Pulmonary artery endothelial cell (primary cell): Measurements from ENCODE around the gene SPINK4. TPM values are rescaled to one million over a fixed set of nuclear protein-coding genes. Genes with fewer than 3 reads are reported as not detected.

ENCODE experiments used
- DNase-seq: peaks from one replicate; pipeline ENCODE4 v3.0.0-alpha.2; 2011; ENCODE audit warnings: low read depth, low spot score
- total RNA-seq: library from RNA; depleted of rRNA; stranded (reverse); fragments of >200 nt; gene quantifications from 2 replicates; pipeline ENCODE4 v1.2.3, GENCODE V29; 2014

The SPINK4 gene
- total RNA-seq, 1 donor from 2014 or later = not detected

DNA sequence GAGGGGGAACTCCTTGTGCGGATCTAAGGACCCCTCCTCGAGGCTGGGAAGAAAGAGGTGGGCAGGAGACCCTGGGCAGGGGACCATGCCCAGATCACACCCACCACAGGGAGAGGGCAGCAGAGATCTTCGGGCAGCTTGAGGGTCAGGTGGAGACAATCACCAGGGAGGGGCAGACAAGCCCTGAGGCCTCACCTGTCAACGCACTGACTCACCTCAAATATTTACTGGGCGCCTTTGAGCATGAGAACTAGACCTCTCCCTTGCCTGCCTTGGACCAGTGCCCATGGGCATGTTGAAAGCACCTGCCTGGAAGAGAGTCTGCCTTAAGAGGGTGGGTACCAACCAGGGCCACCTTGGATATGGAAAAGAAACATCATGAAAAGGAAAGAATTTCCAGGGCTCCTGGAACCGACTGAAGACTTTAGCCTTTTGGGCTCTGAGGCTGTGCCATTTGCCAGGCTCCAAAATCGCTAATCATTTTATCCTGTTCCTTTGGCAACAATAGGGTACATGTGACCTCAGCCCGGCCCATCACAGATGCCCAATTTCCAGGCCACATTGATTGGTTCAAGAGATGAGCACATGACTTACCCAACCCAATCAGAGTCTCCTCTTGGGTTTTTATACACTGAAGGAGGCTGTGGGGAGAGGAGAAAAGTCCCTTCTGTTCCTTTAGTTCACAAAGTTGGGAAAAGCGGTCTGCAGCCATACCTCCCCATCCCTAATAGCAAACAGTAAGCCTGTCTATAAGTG is 10.4 kb upstream of the SPINK4 start:
- no peak for DNase-seq

- no peak for DNase-seq
These were observed 9.0 kb upstream of the SPINK4 start for GRCh38 chr9:33230756-33231622.

DNA sequence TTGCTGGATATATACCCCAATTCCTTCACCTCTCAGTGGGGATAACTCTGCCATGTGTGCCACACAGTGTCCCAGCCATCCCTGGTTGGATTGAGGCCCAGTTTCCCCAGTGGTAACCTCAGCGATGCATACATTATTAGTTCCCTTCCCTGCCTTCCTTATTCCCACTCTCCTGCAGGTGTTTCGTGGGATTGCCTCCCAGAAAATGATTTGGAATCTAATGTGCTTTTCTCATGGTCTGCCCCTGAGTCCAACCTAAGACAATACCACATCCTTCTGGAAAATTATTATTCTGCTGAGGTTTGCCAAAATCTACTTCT is 8.4 kb upstream of the SPINK4 start:
- no peak for DNase-seq

DNA sequence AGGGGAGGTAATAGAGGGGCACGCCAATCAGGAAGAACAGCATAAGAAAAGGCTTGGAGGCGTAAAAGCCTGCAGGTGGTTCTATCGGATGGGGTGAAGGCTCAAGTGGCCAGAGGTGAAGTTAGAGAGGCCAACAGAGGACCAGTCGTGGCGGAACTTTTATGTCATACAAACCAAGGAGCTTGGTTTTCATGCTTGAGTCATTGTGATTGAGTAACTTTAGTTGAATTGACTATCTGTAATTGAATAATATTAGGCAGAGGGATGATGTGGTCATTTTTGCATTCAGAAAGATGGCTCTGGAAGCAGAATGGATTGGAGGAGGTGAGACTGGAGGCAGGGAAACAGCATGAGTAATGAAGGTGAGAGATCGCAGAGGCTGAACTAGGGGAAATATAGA is 7.2 kb upstream of the SPINK4 start:
- no peak for DNase-seq

DNA sequence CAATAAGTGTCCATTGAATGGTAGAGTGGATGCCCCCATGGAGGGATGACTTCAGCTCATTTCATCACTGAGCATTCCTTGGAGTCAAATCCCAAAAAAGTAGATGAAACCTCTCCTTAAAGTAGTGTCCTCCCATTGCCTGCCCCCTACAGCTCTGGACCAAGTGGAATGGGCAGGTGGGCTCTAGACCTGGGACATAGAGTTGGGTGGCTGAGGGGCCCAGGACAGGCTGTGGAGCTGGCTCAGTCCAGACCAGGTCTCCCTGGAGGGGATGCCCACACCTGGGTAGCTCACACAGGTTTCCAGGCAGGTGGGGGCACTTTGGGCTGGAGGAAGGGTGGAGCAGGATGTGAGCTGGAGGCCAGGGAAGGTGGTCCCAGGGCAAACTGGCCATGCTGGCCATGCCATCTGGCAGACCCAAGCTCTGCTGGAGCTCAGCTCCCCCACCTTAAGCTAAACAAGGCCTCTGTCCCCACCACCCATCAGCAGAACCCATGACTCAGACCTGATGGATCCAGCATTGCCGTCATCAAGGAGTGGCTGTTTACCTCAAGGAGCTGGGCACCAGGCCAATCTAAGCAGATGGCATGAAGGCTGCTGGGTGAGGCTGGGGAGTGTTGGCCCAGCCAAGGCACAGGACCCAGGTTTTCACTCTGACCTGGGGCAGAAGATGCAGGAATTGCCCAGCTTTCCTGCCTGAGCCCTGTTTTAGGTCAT is 6.2 kb upstream of the SPINK4 start:
- no peak for DNase-seq

- DNase-seq = no peak
These were observed 5.2 kb upstream of the SPINK4 start for GRCh38 chr9:33234511-33235467.

- DNase-seq = no peak
These were observed 3.4 kb upstream of the SPINK4 start for GRCh38 chr9:33236571-33236970.

GRCh38 chr9:33241298-33241697 is 1.3 kb downstream of the SPINK4 start:
- no peak for DNase-seq

GRCh38 chr9:33242609-33243134 is 2.7 kb downstream of the SPINK4 start:
- DNase-seq = no peak

DNA sequence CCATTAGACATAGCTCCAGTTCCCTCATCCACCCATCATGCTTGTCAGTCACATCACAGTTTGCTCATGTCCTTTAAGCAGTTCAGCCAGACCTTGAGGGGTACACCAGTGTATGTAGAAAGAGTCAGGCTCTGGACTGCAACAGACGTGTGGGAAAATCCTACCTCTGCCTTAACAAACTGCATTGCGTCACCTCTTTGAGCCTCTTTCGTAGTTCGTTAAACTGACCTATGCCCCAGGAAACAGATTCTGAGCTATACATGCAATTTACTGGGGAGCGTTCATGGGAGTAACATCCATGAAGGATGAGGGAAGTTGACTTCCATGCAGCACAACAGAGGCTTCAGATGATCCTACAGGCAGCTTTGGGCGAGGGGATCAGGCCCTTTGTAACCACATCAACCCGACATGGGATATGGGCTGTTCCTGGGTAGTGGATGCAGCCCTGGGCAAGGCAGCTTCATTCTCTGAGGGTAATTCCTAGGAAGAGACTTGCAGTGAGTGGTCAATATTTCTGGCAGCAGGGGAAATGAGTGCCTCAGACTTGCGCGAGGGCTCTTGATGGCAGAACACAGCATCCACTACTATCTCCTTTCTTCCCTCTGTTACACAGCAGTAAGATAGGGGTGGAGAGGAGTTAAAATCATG is 4.3 kb downstream of the SPINK4 start:
- DNase-seq = no peak

DNA sequence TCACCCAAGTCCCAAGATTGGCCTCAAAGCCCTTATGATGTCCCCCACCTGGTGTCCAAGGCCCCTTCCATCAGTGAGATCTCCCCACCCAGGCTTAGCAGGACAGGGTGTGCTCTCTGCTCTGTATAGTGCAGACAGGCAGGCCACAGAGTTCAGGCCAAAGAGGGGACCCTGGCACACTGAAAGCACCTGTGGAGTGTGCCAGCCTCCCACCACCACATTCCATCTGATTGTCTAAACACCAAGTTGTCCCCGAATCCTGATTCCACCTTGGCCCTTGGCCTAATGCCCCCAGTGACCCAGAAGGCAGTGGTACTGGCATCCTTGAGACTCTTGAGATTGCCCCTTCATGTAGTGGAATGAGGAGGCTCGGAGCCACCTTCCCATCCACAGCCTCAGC is 5.4 kb downstream of the SPINK4 start:
- DNase-seq = no peak

GRCh38 chr9:33246269-33246860 is 6.4 kb downstream of the SPINK4 start:
- DNase-seq = no peak

DNA sequence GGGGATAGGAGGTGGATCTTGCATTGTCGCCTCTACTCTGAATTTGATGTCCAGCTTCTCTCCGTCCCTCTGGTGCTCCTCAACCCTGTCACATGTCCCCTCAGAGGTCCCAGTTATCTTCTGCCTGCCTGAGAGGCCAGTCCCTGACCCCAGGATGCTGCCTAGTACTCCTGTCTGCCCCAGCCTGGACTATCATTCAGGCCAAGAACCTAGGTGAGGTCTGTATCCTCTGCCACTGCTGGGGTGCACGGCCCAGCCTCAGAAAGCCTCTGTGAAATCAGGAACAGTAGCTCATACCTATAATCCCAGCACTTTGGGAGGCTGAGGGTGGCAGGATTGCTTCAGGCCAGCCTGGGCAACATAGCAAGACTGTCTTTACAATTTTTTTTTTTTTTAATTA is 8.6 kb downstream of the SPINK4 start:
- DNase-seq = no peak

DNA sequence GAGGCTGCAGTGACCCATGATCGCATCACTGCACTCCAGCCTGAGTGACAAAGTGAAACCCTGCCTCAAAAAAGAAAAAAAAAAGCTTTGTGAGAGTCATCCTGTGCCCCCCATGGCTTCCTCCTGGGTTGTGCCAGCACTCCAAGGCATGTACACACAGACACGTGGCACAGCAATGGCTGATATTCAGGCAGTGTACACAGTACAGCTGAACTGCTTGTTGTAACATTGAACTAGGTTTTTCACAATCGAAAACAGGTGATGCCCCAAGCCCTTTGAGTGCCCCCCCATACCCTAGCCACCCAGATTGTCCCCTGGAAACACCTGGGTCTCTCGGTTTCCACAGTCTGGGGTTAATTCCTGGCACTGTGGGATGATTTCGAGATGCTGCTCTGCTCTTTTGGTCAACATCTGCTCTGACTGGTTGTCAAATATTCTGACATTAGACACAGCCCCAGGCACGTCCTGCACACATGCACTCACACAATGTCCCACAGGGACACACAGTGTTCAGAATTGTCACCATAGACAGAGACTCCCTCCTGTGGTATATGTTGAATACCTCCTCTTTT is 9.2 kb downstream of the SPINK4 start:
- DNase-seq = no peak

GRCh38 chr9:33249983-33250382 is 10.0 kb downstream of the SPINK4 start:
- DNase-seq = no peak

DNA sequence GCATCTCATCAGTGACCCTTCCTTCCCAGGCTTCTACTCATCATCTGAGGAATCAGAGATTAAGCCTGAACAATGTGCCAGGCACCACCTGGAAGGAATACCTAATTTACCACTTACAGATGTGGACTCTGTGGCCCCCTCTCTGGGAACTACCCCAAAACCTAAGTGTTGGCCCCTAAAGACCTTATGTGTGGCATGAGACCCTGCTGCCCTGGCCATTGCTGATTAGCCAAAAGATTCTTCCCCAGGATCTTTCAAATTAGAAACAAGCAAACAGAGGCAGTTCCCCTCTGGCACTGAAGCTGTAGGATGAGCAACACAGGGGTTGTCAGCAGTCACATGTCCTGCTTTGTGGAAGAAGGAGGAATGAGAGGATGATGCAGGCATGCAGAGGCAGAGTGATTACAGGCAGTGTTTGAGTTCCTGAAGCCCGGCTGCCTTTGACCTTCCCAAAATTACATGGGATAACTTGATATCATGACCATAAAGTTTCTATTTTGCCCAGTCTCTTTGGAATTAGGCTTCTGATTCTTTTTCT is 10.6 kb downstream of the SPINK4 start:
- DNase-seq = no peak

DNA sequence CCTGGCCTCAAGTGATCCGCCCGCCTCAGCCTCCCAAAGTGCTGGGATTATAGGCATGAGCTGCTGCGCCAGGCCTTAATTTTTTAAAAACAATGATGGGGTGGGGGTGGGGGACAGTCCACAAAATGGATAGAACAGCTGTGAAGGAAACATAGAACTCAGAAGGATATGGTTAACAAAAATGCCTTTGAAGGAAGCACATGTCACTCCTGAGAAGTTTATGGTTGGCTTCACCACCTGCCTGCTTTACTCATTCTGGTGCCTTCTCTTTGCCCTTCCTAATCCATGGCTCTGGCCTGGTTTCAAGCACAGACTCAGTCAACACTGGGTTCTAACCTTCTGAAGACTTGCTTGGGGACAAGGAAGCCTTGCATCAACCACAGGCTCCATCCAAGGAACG is 14.2 kb downstream of the SPINK4 start:
- DNase-seq = no peak

DNA sequence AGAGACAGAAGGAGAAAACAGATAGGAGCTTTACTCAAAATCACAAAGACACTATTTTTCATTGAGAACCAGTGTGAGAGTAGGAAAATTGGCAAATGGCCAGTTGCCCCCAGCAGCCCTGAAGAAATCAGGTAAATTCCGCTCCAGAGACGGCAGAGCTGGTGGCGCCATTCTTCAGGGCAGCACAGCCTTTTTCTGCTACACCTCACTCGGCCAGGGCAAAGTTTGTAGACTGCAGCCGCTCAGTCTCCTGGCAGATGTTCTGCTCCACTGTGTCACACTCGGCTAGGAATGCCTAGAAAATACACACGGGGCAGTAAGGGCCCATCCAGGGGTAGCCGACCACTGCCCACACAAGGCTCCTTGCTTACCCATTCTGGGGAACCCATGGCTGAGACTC is 15.0 kb downstream of the SPINK4 start:
- DNase-seq = no peak

DNA sequence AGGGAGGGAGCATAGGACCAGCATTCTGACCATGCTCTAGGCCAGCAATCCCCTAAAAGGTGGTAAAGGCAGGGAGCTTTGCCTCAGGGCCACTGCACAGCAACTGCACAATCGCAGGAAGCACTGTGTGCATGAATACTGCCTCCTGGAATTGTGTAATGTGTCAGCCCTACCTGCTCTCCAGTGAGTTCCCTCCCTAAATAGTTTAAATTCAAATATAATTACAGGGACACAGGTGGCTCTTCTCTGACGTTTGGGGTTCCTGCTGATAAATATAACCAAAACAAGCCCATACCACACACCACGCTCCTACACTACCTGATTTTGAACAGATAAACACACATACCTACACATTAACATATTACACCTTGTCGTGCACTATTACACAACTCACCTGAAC is 15.5 kb downstream of the SPINK4 start:
- DNase-seq = no peak
